NCI-H128 (cell line): ENCODE results near the gene SEMA4D.

Experiments
- DNase-seq: peaks from one replicate; lab custom pipeline; 2025; ENCODE audit not compliant: unreplicated experiment; lab: John Stamatoyannopoulos, UW

SEMA4D gene

DNA sequence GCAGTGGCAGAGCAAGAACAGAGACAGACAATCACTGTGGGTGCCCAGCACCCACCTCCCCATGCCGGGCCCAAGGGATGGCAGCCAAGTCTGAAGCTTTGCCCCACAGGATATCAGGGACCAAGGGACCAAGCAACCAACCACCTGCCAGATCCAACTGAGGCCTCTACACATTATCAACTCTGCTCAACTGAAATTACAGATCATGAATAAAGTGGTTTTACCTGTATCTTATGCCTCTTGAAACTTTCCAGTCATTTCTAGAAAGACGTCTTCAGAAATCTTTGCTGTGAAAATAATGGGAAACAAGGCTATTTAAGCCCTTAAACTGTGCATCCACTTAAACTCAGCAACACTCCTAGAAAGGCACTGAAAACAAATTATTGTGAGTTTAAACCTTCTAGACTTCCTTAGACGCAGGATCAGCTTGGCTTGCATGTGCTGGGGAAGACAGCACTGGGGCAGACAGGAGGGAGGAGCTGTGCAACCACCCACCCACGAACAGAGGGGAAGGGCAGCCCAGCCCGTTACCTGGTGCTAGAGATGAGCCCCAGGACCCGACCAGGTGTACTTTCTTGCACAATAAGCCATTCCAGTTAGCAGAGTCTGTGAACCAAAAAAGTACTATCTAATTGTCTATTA, 80.0 kb downstream of the SEMA4D start:
- DNase-seq = no peak

DNA sequence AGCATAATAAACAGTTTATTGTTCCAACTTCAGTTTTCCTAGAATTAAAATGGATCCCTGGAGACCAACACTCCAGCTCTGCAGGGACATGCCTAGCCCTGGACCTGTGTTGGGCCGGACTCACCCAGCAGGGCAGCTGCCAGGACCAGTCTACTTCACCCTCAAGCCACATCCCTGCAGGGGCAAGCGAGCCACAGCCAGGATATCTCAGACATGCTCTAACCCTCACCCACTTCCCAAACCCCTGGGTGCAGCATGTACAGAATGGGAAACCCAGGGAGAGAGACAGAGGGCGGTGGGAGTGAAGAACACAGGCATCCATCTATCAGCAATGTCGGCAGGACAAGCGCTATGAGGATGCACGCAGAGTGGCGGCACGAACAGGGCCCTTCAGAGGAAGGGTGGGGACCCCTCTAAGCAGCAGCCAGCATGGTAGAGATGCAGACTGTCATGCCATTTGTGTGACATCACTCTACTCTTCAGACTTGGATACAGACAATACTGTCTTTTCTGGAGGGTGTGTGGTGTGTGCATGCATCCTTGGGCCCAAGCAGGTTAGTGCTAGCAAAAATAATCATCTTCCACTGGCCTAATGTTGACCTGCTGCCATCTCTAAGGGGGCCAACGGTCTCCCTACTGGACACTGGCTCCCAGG, 83.1 kb downstream of the SEMA4D start:
- no peak for DNase-seq

DNA sequence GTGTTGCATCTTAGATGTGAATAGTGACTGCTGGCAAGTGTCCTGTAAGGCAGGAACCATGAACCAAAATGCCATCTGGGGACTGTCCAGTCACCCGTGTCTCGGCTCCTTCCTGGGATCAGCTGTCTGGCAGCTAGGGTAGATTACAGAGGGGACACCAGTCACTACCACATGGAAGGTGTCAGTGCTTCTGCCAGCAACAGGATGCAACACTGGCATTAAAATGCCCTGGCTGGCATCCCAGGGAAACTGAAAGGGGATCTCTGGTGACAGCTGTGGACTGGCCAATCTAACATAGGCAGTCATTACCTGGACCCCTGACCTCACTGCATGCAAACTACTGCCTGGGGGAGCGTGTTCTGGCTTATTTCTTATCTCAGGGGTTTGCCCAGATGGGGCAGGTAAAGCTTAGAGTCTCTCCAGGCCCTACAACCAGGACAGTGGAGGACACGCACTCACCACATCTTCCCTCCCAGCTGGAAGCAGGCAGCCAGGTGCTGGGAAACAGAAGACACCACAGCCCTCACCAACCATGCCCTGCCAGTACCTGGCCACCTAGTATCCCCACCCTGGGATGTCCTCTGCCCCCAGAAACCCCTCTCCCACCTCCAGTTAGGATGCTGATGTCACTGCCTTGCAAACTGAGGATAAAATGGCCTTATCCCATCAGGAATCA, 83.8 kb downstream of the SEMA4D start:
- DNase-seq = no peak

DNA sequence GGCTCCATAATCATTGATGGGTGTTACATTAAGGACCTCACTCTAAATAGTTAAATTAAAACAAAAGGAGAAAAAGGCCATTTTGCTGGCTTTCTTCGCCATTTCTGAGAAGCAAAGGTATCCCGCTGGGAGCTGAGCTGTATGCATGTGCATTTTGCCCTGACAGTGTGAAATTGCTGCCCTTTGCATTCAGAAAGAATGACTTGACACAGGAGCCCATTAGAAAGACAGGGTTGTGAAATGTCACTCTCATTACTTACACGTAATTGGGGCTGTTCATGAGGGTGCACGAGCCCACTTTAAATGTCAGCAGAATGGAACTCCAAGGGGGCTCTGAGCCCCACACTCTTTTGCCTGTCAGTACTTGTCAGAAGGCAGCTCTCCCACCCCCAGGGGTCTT, 85.0 kb downstream of the SEMA4D start:
- DNase-seq = no peak

DNA sequence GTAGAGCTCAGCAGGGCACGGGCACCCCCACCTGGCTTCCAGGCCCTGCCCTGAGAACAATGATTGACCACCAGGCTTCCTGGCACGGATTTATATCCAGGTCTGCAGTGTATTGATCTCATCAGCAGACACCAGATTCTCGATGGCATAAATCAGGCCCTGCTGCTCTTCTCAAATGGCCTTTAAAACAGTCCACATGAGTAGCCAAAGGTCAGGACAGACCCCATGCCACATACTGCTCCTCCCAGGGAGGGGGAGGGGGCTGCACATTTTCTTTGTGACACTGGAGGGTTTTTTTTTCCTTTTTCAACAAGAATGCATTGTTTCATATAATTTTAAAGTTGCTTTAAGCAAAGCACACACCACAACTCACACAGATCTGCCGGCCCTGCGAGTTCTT, 85.4 kb downstream of the SEMA4D start:
- DNase-seq = no peak

DNA sequence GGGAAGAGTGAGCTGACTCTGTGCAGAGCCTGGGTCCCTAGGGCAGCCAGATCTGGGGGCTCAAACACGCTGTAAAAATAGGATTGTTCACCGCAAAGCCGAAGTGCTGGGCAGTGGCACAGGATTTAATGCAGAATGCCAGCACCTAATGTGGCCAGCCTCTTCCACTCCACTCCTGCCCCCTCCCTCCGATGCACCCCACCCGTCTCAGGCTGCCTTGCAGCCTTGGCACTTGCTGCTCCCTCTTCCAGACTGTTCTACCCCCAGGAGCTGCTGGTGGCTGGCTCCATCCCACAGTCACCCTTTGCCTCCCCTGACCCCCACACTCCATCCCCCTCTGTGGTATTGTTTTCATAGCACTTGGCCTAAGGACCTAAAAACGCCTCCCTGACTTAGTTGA, 86.2 kb downstream of the SEMA4D start:
- no peak for DNase-seq

DNA sequence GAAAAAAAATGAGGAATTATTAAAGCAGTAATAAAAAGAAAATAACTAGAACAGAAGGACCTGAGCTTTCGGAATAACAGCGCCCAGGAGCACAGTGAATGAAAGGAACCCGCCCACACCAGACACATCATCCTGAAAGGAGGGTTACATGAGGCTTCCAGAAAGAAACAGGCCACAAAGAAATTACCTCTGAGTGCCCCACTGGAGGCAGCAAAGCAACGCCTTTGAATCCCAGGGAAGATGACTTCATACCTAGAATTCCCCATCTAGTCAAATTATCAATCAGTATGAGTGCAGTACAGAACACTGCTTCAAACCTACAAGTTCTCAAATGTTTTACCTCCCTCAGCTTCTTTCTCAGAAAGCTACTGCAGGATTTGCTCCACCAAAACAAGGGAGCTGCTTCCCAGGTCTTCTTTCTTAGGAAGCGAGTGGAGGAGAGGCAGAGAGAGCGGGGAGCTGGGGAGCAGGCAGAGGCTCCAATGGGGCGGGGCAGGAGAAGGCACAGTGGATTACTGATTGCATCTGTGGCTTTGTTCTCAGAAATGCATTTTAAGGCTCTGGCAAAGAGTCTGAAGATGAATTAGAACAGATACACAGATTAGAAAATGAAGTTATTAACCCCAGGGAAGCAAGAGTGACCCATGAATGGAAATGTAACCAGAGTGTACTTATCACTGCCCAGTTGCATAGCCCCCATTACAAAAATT, 87.1 kb downstream of the SEMA4D start:
- no peak for DNase-seq

DNA sequence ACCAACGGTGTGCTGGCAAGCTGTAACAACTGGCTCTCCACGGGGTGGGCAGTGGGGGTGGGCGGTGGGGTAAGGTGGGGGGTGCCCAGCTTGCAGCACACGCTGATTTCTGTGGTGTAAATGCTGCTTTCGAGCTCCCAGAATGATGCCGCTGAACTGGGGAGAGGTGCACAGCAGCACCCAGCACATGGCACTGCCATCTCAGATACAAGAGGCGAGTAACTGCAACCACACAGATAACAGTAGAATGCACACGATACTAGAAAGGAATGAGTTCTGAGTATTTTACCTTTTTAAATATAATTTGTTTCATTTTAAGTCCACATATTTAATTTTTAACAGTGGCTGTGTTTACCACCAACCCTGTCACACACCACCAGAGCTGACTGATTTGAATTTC, 87.9 kb downstream of the SEMA4D start:
- no peak for DNase-seq

DNA sequence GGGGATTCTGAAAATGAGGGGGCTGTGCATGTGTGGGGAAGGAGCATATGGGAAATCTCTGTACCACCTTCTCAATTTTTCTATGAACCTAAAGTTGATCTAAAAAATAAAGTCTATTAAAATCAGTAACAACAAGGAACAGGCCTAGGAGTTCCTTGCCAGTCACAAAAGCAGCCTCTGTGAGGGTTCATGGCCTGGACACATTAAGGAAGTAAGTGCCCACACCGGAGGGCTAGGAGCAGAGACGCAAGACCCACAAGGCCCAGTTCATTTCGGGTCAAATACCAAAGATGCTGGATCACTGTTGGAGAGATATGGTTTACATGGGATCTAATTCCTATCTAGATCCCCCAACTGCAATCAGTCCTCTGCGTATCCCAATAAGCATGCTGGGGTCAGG, 88.4 kb downstream of the SEMA4D start:
- DNase-seq = no peak

DNA sequence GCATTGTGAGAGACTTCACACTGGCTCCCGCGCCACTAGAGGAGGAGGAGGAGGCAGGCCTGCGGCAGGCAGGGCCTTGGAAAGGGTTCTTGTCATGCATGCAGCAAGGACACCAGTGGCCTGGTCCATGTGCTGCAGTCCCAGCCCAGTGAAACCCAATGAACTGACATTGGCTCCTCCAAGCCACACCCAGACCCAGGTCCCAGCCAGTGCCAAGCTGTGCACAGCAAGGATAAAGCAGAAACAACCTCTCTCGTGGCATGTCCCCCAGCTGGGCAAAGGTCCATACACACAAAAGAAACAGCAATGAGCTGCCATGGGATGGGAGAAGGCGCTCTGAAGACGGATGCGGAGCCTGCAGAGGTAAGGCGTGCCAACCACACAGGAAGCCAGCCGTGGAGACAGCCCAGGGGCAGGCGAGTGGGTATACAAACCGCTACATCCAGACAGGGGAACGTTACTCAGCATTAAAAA, 89.2 kb downstream of the SEMA4D start:
- DNase-seq = no peak

DNA sequence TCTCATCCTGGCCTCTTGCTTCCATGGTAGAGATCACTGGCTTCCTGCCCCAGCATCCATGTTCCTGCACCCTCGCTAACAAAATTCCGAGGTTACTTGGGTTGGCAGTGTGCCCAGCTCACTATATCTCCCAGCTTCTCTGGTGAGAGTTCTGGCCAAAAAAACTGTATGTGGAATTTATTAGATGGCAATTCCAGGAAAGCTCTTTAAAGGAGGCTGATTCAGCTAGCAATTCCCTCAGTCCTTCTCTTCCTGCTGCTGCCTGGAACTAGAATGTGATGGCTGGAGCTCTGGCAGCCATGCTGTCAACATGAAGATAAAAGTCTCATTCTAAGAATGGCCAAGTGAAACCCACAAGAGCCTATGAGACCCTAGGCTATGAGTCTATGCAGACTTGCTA, 90.8 kb downstream of the SEMA4D start:
- DNase-seq = no peak

DNA sequence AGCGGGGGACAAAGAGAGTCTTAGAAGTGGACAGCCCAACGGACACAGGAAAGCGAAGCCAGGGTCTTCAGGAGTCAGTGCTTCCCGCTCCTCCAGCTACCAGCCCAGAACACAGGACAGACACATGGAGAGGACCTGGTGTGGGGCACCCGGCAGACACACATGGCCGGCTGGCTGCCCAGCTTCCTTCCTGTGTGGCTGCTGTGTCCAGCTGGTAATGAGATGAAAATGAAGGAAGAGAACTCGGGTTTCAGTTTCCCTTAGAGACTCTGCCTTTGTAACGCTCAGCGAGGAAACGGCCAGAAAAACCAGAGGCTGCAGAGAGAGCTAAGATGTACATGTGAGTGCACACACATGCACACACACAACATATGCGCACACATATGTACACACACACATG, 92.1 kb downstream of the SEMA4D start:
- DNase-seq = no peak

DNA sequence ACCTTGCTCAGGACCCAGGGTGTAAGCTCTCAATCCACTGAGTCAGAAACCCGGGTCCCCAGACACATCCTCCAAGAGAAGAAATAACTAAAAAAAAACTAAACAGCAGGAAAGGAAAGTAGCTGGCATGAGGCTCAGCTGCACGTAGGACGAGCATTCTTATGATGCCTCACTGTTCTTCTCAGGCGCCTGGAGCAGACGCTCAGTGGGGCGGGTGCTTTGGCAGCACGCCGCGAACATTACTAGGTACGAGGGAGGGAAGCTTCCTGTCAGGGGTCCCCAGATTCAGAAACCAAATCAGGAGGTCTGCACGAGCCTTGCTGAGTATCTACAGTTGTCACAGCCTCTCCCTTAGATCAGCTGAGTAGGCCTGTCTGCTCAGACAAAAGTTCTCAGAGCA, 93.8 kb downstream of the SEMA4D start:
- DNase-seq = no peak

DNA sequence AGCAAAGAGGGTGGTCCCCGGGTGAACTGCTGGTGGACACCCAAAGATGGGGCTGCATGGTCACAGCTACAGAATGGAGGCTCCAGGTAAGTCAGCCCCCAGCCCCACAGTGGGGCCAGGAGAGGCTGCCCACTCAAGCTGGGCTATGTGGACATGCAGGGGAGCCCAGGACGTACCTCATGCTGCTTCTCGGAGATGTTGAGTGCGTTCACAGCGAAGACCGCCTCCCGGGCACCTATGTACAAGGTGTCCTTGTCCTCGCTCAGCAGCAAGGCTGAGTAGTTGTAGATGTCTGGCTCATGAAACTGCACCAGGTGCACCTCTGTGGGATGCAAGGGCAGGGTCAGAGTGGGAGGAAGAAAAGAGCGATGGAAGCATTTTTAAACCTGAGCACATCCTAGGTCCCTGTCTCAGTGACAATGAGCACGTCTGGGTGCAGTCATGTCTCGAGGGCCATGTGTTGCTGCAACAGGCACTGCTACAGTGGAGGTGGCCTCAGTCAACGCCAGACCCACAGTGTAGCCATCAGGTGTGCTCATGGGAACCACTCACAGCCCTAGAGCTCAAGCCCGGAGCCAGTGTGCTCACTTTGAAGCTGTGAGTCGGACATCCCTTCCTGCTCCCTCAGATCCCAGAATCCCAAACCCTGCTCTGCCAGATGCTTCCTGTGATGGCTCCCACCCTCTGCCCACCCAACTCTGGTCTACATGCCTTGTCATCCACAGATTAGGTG, 95.1 kb downstream of the SEMA4D start:
- no peak for DNase-seq

DNA sequence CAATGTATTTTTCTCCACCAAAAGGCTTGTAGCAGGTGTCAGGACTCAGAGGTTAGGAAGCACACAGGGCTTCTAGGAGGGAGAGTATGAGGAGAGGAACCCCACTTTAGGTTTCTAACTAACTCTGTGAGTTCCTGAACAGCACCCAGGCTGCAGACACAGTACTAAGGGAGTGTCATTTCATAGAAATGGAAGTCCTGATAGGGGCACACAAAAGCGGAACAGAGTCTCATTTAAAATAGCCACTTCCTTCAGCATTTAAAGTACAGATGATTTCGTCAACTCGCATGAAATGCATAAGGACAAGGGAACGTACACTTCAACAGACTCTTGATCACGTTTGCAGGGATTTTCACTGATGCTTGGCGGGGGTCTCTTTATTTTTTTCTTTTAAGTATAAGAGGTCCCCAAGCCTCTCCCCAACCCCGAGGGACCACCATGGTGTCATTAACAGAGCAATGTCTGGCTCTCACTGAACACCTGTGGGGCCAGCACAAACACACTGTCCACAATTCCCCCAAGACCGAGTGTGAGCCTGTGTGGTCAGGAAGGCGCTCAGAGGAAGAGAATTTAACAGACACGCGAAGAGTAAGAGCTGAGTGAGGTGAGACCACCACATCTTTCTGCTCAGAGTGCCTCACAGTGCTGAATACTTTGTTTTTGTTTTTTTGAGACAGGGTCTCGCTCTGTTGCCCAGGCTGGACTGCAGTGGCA, 97.4 kb downstream of the SEMA4D start:
- DNase-seq = no peak

DNA sequence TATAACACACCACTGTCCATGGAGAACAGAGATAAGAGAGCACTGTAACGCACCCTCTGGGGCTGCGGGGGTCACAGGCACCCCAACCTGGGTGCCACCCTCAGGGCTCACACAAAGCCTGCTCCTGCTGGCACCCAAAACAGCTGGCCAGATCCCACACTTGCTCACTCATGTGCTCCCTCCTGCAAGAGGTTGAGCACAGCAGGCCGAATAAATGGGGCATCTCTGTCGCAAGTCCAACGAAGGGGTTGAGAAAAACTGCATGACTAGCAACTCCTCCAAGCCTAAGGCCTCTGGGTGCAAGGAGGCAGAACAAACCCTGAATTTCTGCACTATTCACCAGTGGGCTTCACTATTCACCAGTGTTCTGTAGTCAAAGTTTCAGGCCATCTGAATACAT, 99.3 kb downstream of the SEMA4D start:
- DNase-seq = no peak

DNA sequence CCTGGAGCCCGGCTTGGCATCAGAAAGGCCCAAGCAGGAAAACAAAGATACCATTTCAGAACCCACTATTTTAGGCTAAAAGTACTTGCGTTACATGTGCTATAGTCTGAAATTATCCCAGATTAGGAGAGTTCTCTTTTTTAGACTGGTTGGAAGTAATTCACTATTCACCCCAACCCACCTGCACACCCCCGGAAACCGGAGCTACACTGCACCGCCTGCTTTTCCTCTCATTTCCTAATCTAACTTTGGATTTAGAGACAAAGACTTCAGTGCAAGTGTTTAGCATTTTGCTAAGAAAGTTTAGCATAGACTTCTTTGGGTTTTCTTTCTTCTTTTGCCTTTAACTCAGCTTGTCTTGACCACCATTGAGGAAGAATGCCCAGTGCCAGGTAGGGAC, 100.4 kb downstream of the SEMA4D start:
- no peak for DNase-seq

DNA sequence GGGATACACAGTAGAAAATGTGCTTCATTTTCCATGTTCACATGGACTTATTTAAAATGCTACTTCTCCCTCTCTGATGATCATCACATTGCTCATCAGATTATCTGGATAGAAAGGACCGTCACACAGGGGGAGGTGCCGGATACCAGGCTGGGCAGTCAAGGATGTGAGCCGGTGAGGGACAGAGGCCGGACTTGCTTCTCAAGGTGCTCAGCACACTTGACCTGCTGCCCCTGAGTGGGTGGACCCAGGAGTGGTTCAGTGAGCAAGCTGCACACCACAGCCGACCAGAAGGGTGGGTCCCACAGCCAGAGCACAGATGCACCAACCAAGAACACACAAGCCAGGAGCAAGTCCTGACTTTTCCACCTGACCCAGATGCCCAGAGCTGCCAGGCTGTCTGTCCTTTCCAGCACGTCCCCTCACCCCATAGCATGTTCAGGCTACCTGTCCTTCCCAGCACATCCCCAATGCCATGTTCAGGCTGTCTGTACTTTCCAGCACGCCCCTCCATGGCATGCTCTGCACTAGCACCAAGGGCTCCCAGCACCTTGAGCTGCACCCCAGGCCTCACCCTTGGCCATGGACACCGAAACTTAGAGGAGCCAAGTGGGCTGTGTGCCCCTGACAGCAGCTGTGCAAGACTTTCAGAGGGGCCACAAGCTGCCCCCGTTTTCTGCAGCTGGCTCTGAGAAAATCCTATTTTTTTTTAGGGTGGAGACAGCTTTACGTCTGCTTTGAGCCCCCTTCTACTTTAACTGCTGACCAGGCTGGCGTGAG, 101.8 kb downstream of the SEMA4D start:
- no peak for DNase-seq

DNA sequence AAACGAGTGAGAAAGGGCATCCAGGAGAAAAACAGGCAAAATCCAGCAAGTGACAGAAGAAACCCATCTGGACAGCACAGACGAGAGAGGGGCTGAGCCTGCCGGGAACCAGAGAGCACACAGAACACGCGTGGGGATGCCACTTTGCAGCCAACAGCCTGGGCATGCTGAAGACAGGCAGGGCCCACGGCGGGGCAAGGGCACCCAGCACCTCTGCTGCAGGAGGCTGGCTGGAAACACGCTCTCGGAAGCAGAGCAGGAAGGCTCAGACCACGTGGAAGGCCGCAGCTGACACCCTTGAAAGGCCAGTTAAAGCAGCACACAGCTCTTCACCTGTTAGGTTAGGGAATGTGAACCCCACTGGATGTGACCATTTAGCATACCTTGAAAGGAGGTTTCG, 103.5 kb downstream of the SEMA4D start:
- no peak for DNase-seq

DNA sequence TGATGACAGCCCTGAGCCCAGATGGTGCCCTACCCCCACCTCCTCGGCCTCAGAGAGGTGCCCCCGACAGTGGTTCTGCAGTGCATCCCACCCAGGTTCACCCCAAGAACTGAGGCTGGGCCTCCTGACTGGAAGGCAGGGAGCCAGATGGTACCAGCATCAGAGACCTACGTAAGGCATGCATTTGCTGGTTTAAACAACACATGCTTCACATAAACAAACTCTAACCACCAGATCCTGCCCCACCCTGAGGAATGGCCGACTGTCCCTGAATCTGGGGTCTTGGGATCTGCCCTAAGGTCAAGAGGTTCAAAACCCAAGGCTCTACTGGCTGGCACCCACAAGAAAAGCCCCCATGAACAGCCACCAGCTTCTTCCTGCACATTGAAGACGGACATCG, 106.3 kb downstream of the SEMA4D start:
- DNase-seq = no peak
